HEK293 (cell line): ENCODE measurements around the gene RPS6KA1.

Experiments used
- CTCF ChIA-PET: fragments of 350-600 bp; formaldehyde crosslinking; extraction: SDS; loops from one replicate; lab custom pipeline; 2021; ENCODE audit warnings: antibody characterized with exemption; lab: Yijun Ruan, JAX
- POLR2A ChIA-PET: fragments of 300-600 bp; formaldehyde crosslinking; extraction: SDS; loops from one replicate; lab custom pipeline; 2020; ENCODE audit warnings: antibody characterized with exemption, inconsistent platforms; lab: Yijun Ruan, JAX
- H3K27ac ChIP-seq: fragments of 200-500 bp; sonication (Bioruptor generic); 2 replicates; pipeline ENCODE4 v1.5.1; 2014; ENCODE audit warnings: low read depth, low read length, control low read depth, inconsistent platforms; ENCODE audit errors: extremely low read depth
- H3K36me3 ChIP-seq, 2 experiments: fragments of 200-500 bp in 1 of 2; sonication (Bioruptor generic) in 1 of 2; 1 replicate in 1 of 2; 2 replicates in 1 of 2; pipeline ENCODE4 v1.5.1; 2014 to 2017; ENCODE audit warnings: inconsistent platforms in 2 of 2, low read length in 2 of 2; ENCODE audit not compliant: control insufficient read depth in 2 of 2, insufficient read depth in 1 of 2
- H3K4me1 ChIP-seq: fragments of 200-500 bp; sonication (Bioruptor generic); 2 replicates; pipeline ENCODE4 v1.5.1; 2014; ENCODE audit warnings: mild to moderate bottlenecking, low read length, inconsistent platforms; ENCODE audit not compliant: control insufficient read depth, insufficient read depth
- H3K4me3 ChIP-seq: 2 replicates; pipeline ENCODE4 v1.5.1; 2011; ENCODE audit warnings: low read depth, mild to moderate bottlenecking, control low read depth, low read length, moderate library complexity
- H3K9me3 ChIP-seq: fragments of 200-500 bp; sonication (Bioruptor generic); 2 replicates; pipeline ENCODE4 v1.5.1; 2014; ENCODE audit warnings: low read depth, low read length, inconsistent platforms; ENCODE audit not compliant: control insufficient read depth, insufficient read depth
- AEBP2 ChIP-seq: fragments of 450-650 bp; formaldehyde crosslinking; IDR thresholded peaks from 2 replicates; pipeline ENCODE4 v1.5.1; 2016; ENCODE audit warnings: missing biosample characterization, missing genetic modification characterization, borderline replicate concordance
- EGR2 ChIP-seq: fragments of 450-650 bp; formaldehyde crosslinking; IDR thresholded peaks from 2 replicates; pipeline ENCODE4 v1.5.1; 2016; ENCODE audit warnings: low read depth, missing biosample characterization, missing genetic modification characterization
- GLIS2 ChIP-seq: fragments of 450-650 bp; formaldehyde crosslinking; IDR thresholded peaks from 2 replicates; pipeline ENCODE4 v1.5.1; 2016; ENCODE audit warnings: missing biosample characterization, missing genetic modification characterization
- PRDM10 ChIP-seq: fragments of 450-650 bp; formaldehyde crosslinking; IDR thresholded peaks from 2 replicates; pipeline ENCODE4 v1.5.1; 2016; ENCODE audit warnings: missing biosample characterization, missing genetic modification characterization
- PRDM4 ChIP-seq: fragments of 450-650 bp; formaldehyde crosslinking; IDR thresholded peaks from 2 replicates; pipeline ENCODE4 v1.5.1; 2017; ENCODE audit warnings: missing biosample characterization, missing genetic modification characterization
- SALL2 ChIP-seq: fragments of 450-650 bp; formaldehyde crosslinking; IDR thresholded peaks from 2 replicates; pipeline ENCODE4 v1.5.0; 2017; ENCODE audit warnings: missing biosample characterization, mild to moderate bottlenecking, missing genetic modification characterization, borderline replicate concordance
- SP7 ChIP-seq: fragments of 450-650 bp; formaldehyde crosslinking; IDR thresholded peaks from 2 replicates; pipeline ENCODE4 v1.5.1; 2016; ENCODE audit warnings: missing biosample characterization, missing genetic modification characterization
- TRIM28 ChIP-seq: IDR thresholded peaks from 2 replicates; pipeline ENCODE4 v1.6.1; 2011; ENCODE audit warnings: low read length, control low read depth, borderline replicate concordance
- ZBTB21 ChIP-seq: fragments of 450-650 bp; formaldehyde crosslinking; IDR thresholded peaks from 2 replicates; pipeline ENCODE4 v1.5.1; 2017; ENCODE audit warnings: missing biosample characterization, missing genetic modification characterization
- ZFHX2 ChIP-seq: fragments of 450-650 bp; formaldehyde crosslinking; conservative IDR thresholded peaks from 2 replicates; pipeline ENCODE4 v1.5.1; 2016; ENCODE audit warnings: missing biosample characterization, missing genetic modification characterization
- ZFP37 ChIP-seq: fragments of 450-650 bp; formaldehyde crosslinking; IDR thresholded peaks from 2 replicates; pipeline ENCODE4 v1.5.1; 2016; ENCODE audit warnings: missing biosample characterization, missing genetic modification characterization
- ZNF10 ChIP-seq: fragments of 450-650 bp; formaldehyde crosslinking; IDR thresholded peaks from 2 replicates; pipeline ENCODE4 v1.5.1; 2017; ENCODE audit warnings: missing biosample characterization, missing genetic modification characterization
- ZNF121 ChIP-seq: fragments of 450-650 bp; formaldehyde crosslinking; IDR thresholded peaks from 2 replicates; pipeline ENCODE4 v1.5.1; 2016; ENCODE audit warnings: missing biosample characterization, missing genetic modification characterization
- ZNF239 ChIP-seq: fragments of 450-650 bp; formaldehyde crosslinking; IDR thresholded peaks from 2 replicates; pipeline ENCODE4 v1.5.1; 2016; ENCODE audit warnings: missing biosample characterization, missing genetic modification characterization
- ZNF324 ChIP-seq: fragments of 450-650 bp; formaldehyde crosslinking; IDR thresholded peaks from 2 replicates; pipeline ENCODE4 v1.5.1; 2016; ENCODE audit warnings: missing biosample characterization, missing genetic modification characterization
- ZNF391 ChIP-seq: fragments of 450-650 bp; formaldehyde crosslinking; IDR thresholded peaks from 2 replicates; pipeline ENCODE4 v1.5.1; 2016; ENCODE audit warnings: low read depth, missing biosample characterization, missing genetic modification characterization, borderline replicate concordance
- ZNF529 ChIP-seq: fragments of 450-650 bp; formaldehyde crosslinking; IDR thresholded peaks from 2 replicates; pipeline ENCODE4 v1.5.1; 2017; ENCODE audit warnings: missing genetic modification characterization, missing biosample characterization; ENCODE audit not compliant: insufficient replicate concordance
- ZNF596 ChIP-seq: fragments of 450-650 bp; IDR thresholded peaks from 2 replicates; pipeline ENCODE4 v1.5.0; 2018; ENCODE audit warnings: missing biosample characterization, mild to moderate bottlenecking, missing genetic modification characterization, moderate library complexity
- ZNF626 ChIP-seq: fragments of 450-650 bp; sonication (Bioruptor Pico); formaldehyde crosslinking; IDR thresholded peaks from 2 replicates; pipeline ENCODE4 v1.5.1; 2018; ENCODE audit warnings: missing biosample characterization, missing genetic modification characterization, inconsistent platforms
- ZNF707 ChIP-seq: fragments of 450-650 bp; formaldehyde crosslinking; IDR thresholded peaks from 2 replicates; pipeline ENCODE4 v1.5.1; 2016; ENCODE audit warnings: missing biosample characterization, missing genetic modification characterization
- ZNF830 ChIP-seq: fragments of 450-650 bp; IDR thresholded peaks from 2 replicates; pipeline ENCODE4 v1.5.0; 2018; ENCODE audit warnings: missing biosample characterization, missing genetic modification characterization, low read depth, mild to moderate bottlenecking, moderate library complexity
- ZSCAN18 ChIP-seq: fragments of 450-650 bp; formaldehyde crosslinking; IDR thresholded peaks from 2 replicates; pipeline ENCODE4 v1.5.1; 2016; ENCODE audit warnings: missing biosample characterization, missing genetic modification characterization

The RPS6KA1 gene

GRCh38 chr1:26614655-26615411 is 85.3 kb downstream of the RPS6KA1 start (continued):
- no peak for TF ChIP-seq ZSCAN18 (tag by site-specific recombination)

- ChIA-PET CTCF (interaction anchor here (0.8 to 2.0 kb wide), 2 partner anchors 14 to 172 kb away, joined by 3 to 8 read pairs; no protein-coding TSS in a partner anchor), POLR2A (interaction anchor here (1.3 kb wide), 1 partner anchor 80 kb away, joined by 6 read pairs; the partner anchor contains the start of gene ARID1A)
- Histone ChIP-seq H3K27ac (no peak overlapping the region), H3K36me3 (no peaks in the 10 kb centered on the region), H3K4me3 (no peak overlapping the region), H3K9me3 (no peaks in the 10 kb centered on the region), H3K4me1 (no peaks in the 10 kb centered on the region)
- no peak for TF ChIP-seq ZBTB21 (tag by site-specific recombination)
- TF ChIP-seq ZFHX2 (tag by site-specific recombination) = peak; percentile 35
- TF ChIP-seq ZNF707 (tag by site-specific recombination) = no peak
These were observed 87.3 kb downstream of the RPS6KA1 start for GRCh38 chr1:26616881-26617280.

- ChIA-PET POLR2A (no interaction called here), CTCF (interaction anchor here (0.8 to 1.0 kb wide), 3 partner anchors 68 to 172 kb away, joined by 3 to 4 read pairs (median 3); no protein-coding TSS in a partner anchor)
- H3K27ac ChIP-seq = no peak overlapping the region
- H3K4me3 ChIP-seq = no peak overlapping the region
- H3K4me1 ChIP-seq = no peaks in the 10 kb centered on the region
- no peaks in the 10 kb centered on the region for H3K36me3 ChIP-seq
- TF ChIP-seq PRDM4 (tag by site-specific recombination) (no peak), ZFP37 (tag by site-specific recombination) (no peak), ZNF529 (no peak), GLIS2 (tag by site-specific recombination) (no peak), ZNF239 (no peak), ZNF121 (tag by site-specific recombination) (no peak), ZNF391 (tag by site-specific recombination) (no peak), ZFHX2 (tag by site-specific recombination) (no peak), ZNF10 (tag by site-specific recombination) (no peak), SALL2 (tag by site-specific recombination) (no peak), ZNF596 (no peak), ZNF626 (tag by site-specific recombination) (no peak), PRDM10 (tag by site-specific recombination) (no peak), EGR2 (no peak), AEBP2 (tag by site-specific recombination) (no peak), ZNF324 (tag by site-specific recombination) (no peak), ZNF830 (tag by site-specific recombination) (no peak), SP7 (no peak), TRIM28 (no peak)
- H3K9me3 ChIP-seq = no peaks in the 10 kb centered on the region
These were observed 89.0 kb downstream of the RPS6KA1 start for GRCh38 chr1:26618561-26618960.
